RKO (cell line): ENCODE measurements around the gene MORC3.
"Not testable (repeated sequence)": the region's sequence is repeated elsewhere in the genome, so short reads cannot be mapped to it uniquely, and the experiment has no call there.

ENCODE experiments used
- DNase-seq: peaks from one replicate; pipeline ENCODE4 v3.0.0-alpha.2; 2016; ENCODE audit warnings: low spot score

Gene MORC3

GRCh38 chr21:36319767-36320420 is at the start of gene MORC3:
Gene MORC3, plus strand, starts transcription at chr21:36320197. Its CDS starts 68 bp downstream, at chr21:36320265.
- DNase-seq, result peak; percentile 98

GRCh38 chr21:36270786-36271695 is 49.0 kb upstream of the MORC3 start:
- DNase-seq, result not testable (repeated sequence)

- no peak for DNase-seq
Measured at GRCh38 chr21:36274128-36274527, 45.9 kb upstream of the MORC3 start.

GRCh38 chr21:36282568-36283230 is 37.3 kb upstream of the MORC3 start:
- DNase-seq, result no peak

GRCh38 chr21:36283231-36283622 is 36.8 kb upstream of the MORC3 start:
- not testable (repeated sequence) for DNase-seq

GRCh38 chr21:36288651-36289243 is 31.2 kb upstream of the MORC3 start:
- DNase-seq, result no peak

GRCh38 chr21:36291509-36291908 is 28.5 kb upstream of the MORC3 start:
- DNase-seq, result no peak

GRCh38 chr21:36297406-36297937 is 22.5 kb upstream of the MORC3 start:
- DNase-seq, result no peak

GRCh38 chr21:36297938-36298572 is 21.9 kb upstream of the MORC3 start:
- DNase-seq, result no peak

- no peak for DNase-seq
Measured at GRCh38 chr21:36306872-36307534, 13.0 kb upstream of the MORC3 start.

GRCh38 chr21:36310016-36310415 is 10.0 kb upstream of the MORC3 start:
- DNase-seq, result no peak

- not testable (repeated sequence) for DNase-seq
Measured at GRCh38 chr21:36313446-36313845, 6.6 kb upstream of the MORC3 start.

GRCh38 chr21:36316045-36316444 is 4.0 kb upstream of the MORC3 start:
- not testable (repeated sequence) for DNase-seq

- no peak for DNase-seq
Measured at GRCh38 chr21:36316872-36317484, 3.0 kb upstream of the MORC3 start.

- not testable (repeated sequence) for DNase-seq
Measured at GRCh38 chr21:36319406-36319766, 611 bp upstream of the MORC3 start.

GRCh38 chr21:36320421-36321324 is 676 bp downstream of the MORC3 start:
- DNase-seq, result peak; percentile 86

- peak; percentile 52 for DNase-seq
Measured at GRCh38 chr21:36321325-36322082, 1.5 kb downstream of the MORC3 start.

- no peak for DNase-seq
Measured at GRCh38 chr21:36322083-36322424, 2.1 kb downstream of the MORC3 start.

- peak; percentile 53 for DNase-seq
Measured at GRCh38 chr21:36323032-36323431, 3.0 kb downstream of the MORC3 start.
